22Rv1 (cell line): ENCODE results near the gene GJA9.

Source experiments
- ZFX ChIP-seq: fragments of 450-650 bp; IDR thresholded peaks from 2 replicates; pipeline ENCODE4 v1.6.1; 2017; ENCODE audit warnings: antibody characterized with exemption, borderline replicate concordance
- TF ChIP-seq, protein P1 (sequence below): fragments of 450-650 bp; IDR thresholded peaks from 2 replicates; pipeline ENCODE4 v1.5.1; 2017; ENCODE audit warnings: mild to moderate bottlenecking

- TF ChIP-seq, protein P1, sequence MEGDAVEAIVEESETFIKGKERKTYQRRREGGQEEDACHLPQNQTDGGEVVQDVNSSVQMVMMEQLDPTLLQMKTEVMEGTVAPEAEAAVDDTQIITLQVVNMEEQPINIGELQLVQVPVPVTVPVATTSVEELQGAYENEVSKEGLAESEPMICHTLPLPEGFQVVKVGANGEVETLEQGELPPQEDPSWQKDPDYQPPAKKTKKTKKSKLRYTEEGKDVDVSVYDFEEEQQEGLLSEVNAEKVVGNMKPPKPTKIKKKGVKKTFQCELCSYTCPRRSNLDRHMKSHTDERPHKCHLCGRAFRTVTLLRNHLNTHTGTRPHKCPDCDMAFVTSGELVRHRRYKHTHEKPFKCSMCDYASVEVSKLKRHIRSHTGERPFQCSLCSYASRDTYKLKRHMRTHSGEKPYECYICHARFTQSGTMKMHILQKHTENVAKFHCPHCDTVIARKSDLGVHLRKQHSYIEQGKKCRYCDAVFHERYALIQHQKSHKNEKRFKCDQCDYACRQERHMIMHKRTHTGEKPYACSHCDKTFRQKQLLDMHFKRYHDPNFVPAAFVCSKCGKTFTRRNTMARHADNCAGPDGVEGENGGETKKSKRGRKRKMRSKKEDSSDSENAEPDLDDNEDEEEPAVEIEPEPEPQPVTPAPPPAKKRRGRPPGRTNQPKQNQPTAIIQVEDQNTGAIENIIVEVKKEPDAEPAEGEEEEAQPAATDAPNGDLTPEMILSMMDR = no peak
- TF ChIP-seq ZFX = no peak
Observed at GRCh38 chr1:38891753-38892152, 10.4 kb upstream of the GJA9 start.
